ENCODE data around the gene MYO1D. TPM values are rescaled to one million over a fixed set of nuclear protein-coding genes. Genes with fewer than 3 reads are reported as not detected.
"Not testable (repeated sequence)": the region's sequence is repeated elsewhere in the genome, so short reads cannot be mapped to it uniquely, and the experiment has no call there.

The MYO1D gene
- total RNA-seq, 2 experiments from 2014 or later = 2.0 to 2.2 TPM

GRCh38 chr17:32912218-32912897 lies 35.4 kb upstream of the MYO1D start:
- Mint-ChIP-seq H3K4me3 (no peak overlapping the region), H3K36me3 (ENCODE audit: low read depth) (no peaks in the 10 kb centered on the region), H3K27ac (no peak overlapping the region), H3K9me3 (no peaks in the 10 kb centered on the region), H3K27me3 (peaks cover 19% of the 10 kb centered on the region), H3K4me1 (peaks cover 30% of the 10 kb centered on the region)
- POLR2A ChIA-PET = no interaction called here
- peak; percentile 3 for DNase-seq
- CTCF ChIA-PET = interaction anchor here (0.7 to 2.3 kb wide), 4 partner anchors 29 to 253 kb away, joined by 3 to 13 read pairs (median 3); partner anchors contain the start of gene MYO1D

- Mint-ChIP-seq H3K27me3 (peaks cover 22% of the 10 kb centered on the region), H3K27ac (no peak overlapping the region), H3K9me3 (no peaks in the 10 kb centered on the region), H3K4me1 (peaks cover 20% of the 10 kb centered on the region), H3K36me3 (ENCODE audit: low read depth) (no peaks in the 10 kb centered on the region), H3K4me3 (no peak overlapping the region)
- peak; percentile 1 for DNase-seq
- CTCF ChIA-PET = interaction anchor here (0.6 to 1.4 kb wide), 3 partner anchors 26 to 181 kb away, joined by 3 to 12 read pairs (median 5); partner anchors contain the start of gene MYO1D
- POLR2A ChIA-PET = no interaction called here
Observed at GRCh38 chr17:32910769-32911168, 33.8 kb upstream of the MYO1D start.

- POLR2A ChIA-PET = no interaction called here
- Mint-ChIP-seq H3K27me3 (peaks cover 26% of the 10 kb centered on the region), H3K27ac (no peak overlapping the region), H3K36me3 (ENCODE audit: low read depth) (no peaks in the 10 kb centered on the region), H3K4me3 (no peak overlapping the region), H3K4me1 (peaks cover 14% of the 10 kb centered on the region), H3K9me3 (no peaks in the 10 kb centered on the region)
- CTCF ChIA-PET = interaction anchor here (0.6 to 1.6 kb wide), 9 partner anchors 9 to 130 kb away, joined by 3 to 12 read pairs (median 3); partner anchors contain the start of gene MYO1D
- DNase-seq = peak; percentile 60
Observed at GRCh38 chr17:32909787-32910369, 33.0 kb upstream of the MYO1D start.

GRCh38 chr17:32907583-32907982 lies 30.7 kb upstream of the MYO1D start:
- Mint-ChIP-seq H3K9me3 (no peaks in the 10 kb centered on the region), H3K36me3 (ENCODE audit: low read depth) (no peaks in the 10 kb centered on the region), H3K4me1 (peaks cover 13% of the 10 kb centered on the region), H3K27ac (no peak overlapping the region), H3K27me3 (peaks cover 32% of the 10 kb centered on the region), H3K4me3 (no peak overlapping the region)
- CTCF ChIA-PET = interaction anchor here (1.4 to 2.1 kb wide), 2 partner anchors 22 to 31 kb away, joined by 3 to 9 read pairs; partner anchors contain the start of gene MYO1D
- DNase-seq = no peak
- POLR2A ChIA-PET = no interaction called here

- POLR2A ChIA-PET = no interaction called here
- no peak overlapping the region for H3K27ac Mint-ChIP-seq
- CTCF ChIA-PET = interaction anchor here (1.3 to 2.5 kb wide), 3 partner anchors 10 to 84 kb away, joined by 3 to 16 read pairs (median 3); partner anchors contain the start of gene MYO1D
- peaks cover 3% of the 10 kb centered on the region for H3K9me3 Mint-ChIP-seq
- H3K4me3 Mint-ChIP-seq = no peak overlapping the region
- peaks cover 33% of the 10 kb centered on the region for H3K27me3 Mint-ChIP-seq
- DNase-seq = no peak
- no peaks in the 10 kb centered on the region for H3K36me3 Mint-ChIP-seq (ENCODE audit: low read depth)
- H3K4me1 Mint-ChIP-seq = peaks cover 13% of the 10 kb centered on the region
Observed at GRCh38 chr17:32904891-32905290, 28.0 kb upstream of the MYO1D start.

GRCh38 chr17:32903774-32904673 lies 27.1 kb upstream of the MYO1D start:
- no peak for DNase-seq

GRCh38 chr17:32901743-32902142 lies 24.8 kb upstream of the MYO1D start:
- no peak overlapping the region for H3K27ac Mint-ChIP-seq
- ChIA-PET CTCF (no interaction called here), POLR2A (no interaction called here)
- H3K27me3 Mint-ChIP-seq = peaks cover 37% of the 10 kb centered on the region
- H3K9me3 Mint-ChIP-seq = peaks cover 3% of the 10 kb centered on the region
- DNase-seq = no peak
- H3K4me3 Mint-ChIP-seq = no peak overlapping the region
- peaks cover 13% of the 10 kb centered on the region for H3K4me1 Mint-ChIP-seq
- H3K36me3 Mint-ChIP-seq (ENCODE audit: low read depth) = no peaks in the 10 kb centered on the region

More at GRCh38 chr17:32903774-32904673, 27.1 kb upstream of the MYO1D start:
- ChIA-PET POLR2A (interaction anchor here (0.6 kb wide), 1 partner anchor 26 kb away, joined by 3 read pairs; no protein-coding TSS in a partner anchor), CTCF (interaction anchor here (0.9 to 2.5 kb wide), 4 partner anchors 9 to 83 kb away, joined by 3 to 16 read pairs (median 3); partner anchors contain the start of gene MYO1D)
- Mint-ChIP-seq H3K27ac (no peak overlapping the region), H3K36me3 (ENCODE audit: low read depth) (no peaks in the 10 kb centered on the region), H3K4me1 (peaks cover 13% of the 10 kb centered on the region), H3K9me3 (peaks cover 3% of the 10 kb centered on the region), H3K27me3 (peaks cover 33% of the 10 kb centered on the region), H3K4me3 (no peak overlapping the region)

GRCh38 chr17:32899236-32900013 lies 22.5 kb upstream of the MYO1D start:
- Mint-ChIP-seq H3K4me1 (peaks cover 6% of the 10 kb centered on the region), H3K36me3 (ENCODE audit: low read depth) (no peaks in the 10 kb centered on the region), H3K27ac (no peak overlapping the region), H3K9me3 (peaks cover 3% of the 10 kb centered on the region), H3K4me3 (no peak overlapping the region), H3K27me3 (peaks cover 31% of the 10 kb centered on the region)
- no peak for DNase-seq
- ChIA-PET CTCF (no interaction called here), POLR2A (no interaction called here)

- H3K4me1 Mint-ChIP-seq = no peaks in the 10 kb centered on the region
- DNase-seq = no peak
- ChIA-PET POLR2A (no interaction called here), CTCF (interaction anchor here (2.5 kb wide), 1 partner anchor 19 kb away, joined by 12 read pairs; the partner anchor contains the start of gene MYO1D)
- peaks cover 3% of the 10 kb centered on the region for H3K9me3 Mint-ChIP-seq
- H3K4me3 Mint-ChIP-seq = no peak overlapping the region
- peaks cover 23% of the 10 kb centered on the region for H3K27me3 Mint-ChIP-seq
- H3K36me3 Mint-ChIP-seq (ENCODE audit: low read depth) = no peaks in the 10 kb centered on the region
- H3K27ac Mint-ChIP-seq = no peak overlapping the region
Observed at GRCh38 chr17:32896647-32897258, 19.8 kb upstream of the MYO1D start.

- Mint-ChIP-seq H3K9me3 (no peaks in the 10 kb centered on the region), H3K27ac (no peak overlapping the region), H3K4me3 (no peak overlapping the region), H3K36me3 (ENCODE audit: low read depth) (no peaks in the 10 kb centered on the region), H3K4me1 (no peaks in the 10 kb centered on the region), H3K27me3 (peaks cover 21% of the 10 kb centered on the region)
- CTCF ChIA-PET = interaction anchor here (2.5 kb wide), 1 partner anchor 16 kb away, joined by 12 read pairs; the partner anchor contains the start of gene MYO1D
- DNase-seq = no peak
- POLR2A ChIA-PET = no interaction called here
Observed at GRCh38 chr17:32894245-32894644, 17.3 kb upstream of the MYO1D start.

GRCh38 chr17:32887410-32887809 lies 10.5 kb upstream of the MYO1D start:
- H3K4me1 Mint-ChIP-seq; POLR2A ChIA-PET; H3K27me3 Mint-ChIP-seq; H3K4me3 Mint-ChIP-seq; DNase-seq; H3K27ac Mint-ChIP-seq; H3K9me3 Mint-ChIP-seq; H3K36me3 Mint-ChIP-seq (ENCODE audit: low read depth): not testable (repeated sequence)
- CTCF ChIA-PET = interaction anchor here (1.1 kb wide), 1 partner anchor 10 kb away, joined by 3 read pairs; no protein-coding TSS in a partner anchor

GRCh38 chr17:32886951-32887350 lies 10.0 kb upstream of the MYO1D start:
- H3K4me1 Mint-ChIP-seq; H3K27ac Mint-ChIP-seq; H3K9me3 Mint-ChIP-seq; H3K4me3 Mint-ChIP-seq; DNase-seq; POLR2A ChIA-PET; H3K36me3 Mint-ChIP-seq (ENCODE audit: low read depth); H3K27me3 Mint-ChIP-seq: not testable (repeated sequence)
- CTCF ChIA-PET = interaction anchor here (1.1 kb wide), 1 partner anchor 9 kb away, joined by 3 read pairs; no protein-coding TSS in a partner anchor
